Neuronal stem cell (in vitro differentiated cells): Measurements from ENCODE around the gene TRIM59.

ENCODE experiments used
- DNase-seq: peaks from one replicate; pipeline ENCODE4 v3.0.0-alpha.2; 2013; ENCODE audit warnings: low spot score
- H2AFZ ChIP-seq: one replicate; pipeline ENCODE4 v1.6.1; 2013; ENCODE audit warnings: mild to moderate bottlenecking, low read length, inconsistent platforms
- H2AK5ac ChIP-seq: 2 replicates; pipeline ENCODE4 v1.6.1; 2013; ENCODE audit warnings: low read depth, mild to moderate bottlenecking, inconsistent platforms, low read length, moderate library complexity, mixed read lengths
- H2BK120ac ChIP-seq: 2 replicates; pipeline ENCODE4 v1.6.1; 2013; ENCODE audit warnings: low read depth, mild to moderate bottlenecking, inconsistent platforms, low read length, moderate library complexity, mixed read lengths
- H2BK12ac ChIP-seq: one replicate; pipeline ENCODE4 v1.6.1; 2013; ENCODE audit warnings: low read length, inconsistent platforms
- H2BK15ac ChIP-seq: 2 replicates; pipeline ENCODE4 v1.6.1; 2013; ENCODE audit warnings: mild to moderate bottlenecking, low read length, inconsistent platforms, mixed read lengths
- H2BK5ac ChIP-seq: one replicate; pipeline ENCODE4 v1.6.1; 2013; ENCODE audit warnings: inconsistent platforms, mild to moderate bottlenecking, low read length, moderate library complexity
- H3K14ac ChIP-seq: one replicate; pipeline ENCODE4 v1.6.1; 2013; ENCODE audit warnings: low read length, inconsistent platforms
- H3K18ac ChIP-seq: 2 replicates; pipeline ENCODE4 v1.6.1; 2013; ENCODE audit warnings: low read length, inconsistent platforms
- H3K23ac ChIP-seq: 2 replicates; pipeline ENCODE4 v1.6.1; 2013; ENCODE audit warnings: low read depth, mild to moderate bottlenecking, mixed read lengths, low read length, inconsistent platforms; ENCODE audit not compliant: poor library complexity
- H3K27ac ChIP-seq: replicated peaks from 3 replicates; pipeline ENCODE4 v1.5.1; 2013; ENCODE audit warnings: low read length, inconsistent platforms
- H3K27me3 ChIP-seq, 3 experiments: 2 replicates each; pipeline ENCODE4 v1.6.1; 2013; ENCODE audit warnings: low read length in 3 of 3, mild to moderate bottlenecking in 2 of 3, inconsistent platforms in 1 of 3, low read depth in 1 of 3, mixed read lengths in 1 of 3, moderate library complexity in 1 of 3; ENCODE audit not compliant: control insufficient read depth in 3 of 3, insufficient read depth in 3 of 3
- H3K36me3 ChIP-seq, 2 donors: replicated peaks in 1 of 2; 2 replicates each; pipeline ENCODE4 v1.6.1; 2013; ENCODE audit warnings: low read length in 2 of 2; ENCODE audit not compliant: control insufficient read depth in 2 of 2, insufficient read depth in 2 of 2
- H3K4ac ChIP-seq: 2 replicates; pipeline ENCODE4 v1.6.1; 2013; ENCODE audit warnings: inconsistent platforms, mild to moderate bottlenecking, low read length, moderate library complexity
- H3K4me1 ChIP-seq, 2 donors: 1 replicate in 1 of 2; 2 replicates in 1 of 2; pipeline ENCODE4 v1.6.1; 2013; ENCODE audit warnings: low read length in 2 of 2, low read depth in 1 of 2; ENCODE audit not compliant: control insufficient read depth in 2 of 2, insufficient read depth in 1 of 2
- H3K4me2 ChIP-seq: one replicate; pipeline ENCODE4 v1.6.1; 2013; ENCODE audit warnings: mild to moderate bottlenecking, low read length, inconsistent platforms; ENCODE audit not compliant: insufficient read depth, poor library complexity, severe bottlenecking
- H3K4me3 ChIP-seq, 2 donors: 2 replicates each; pipeline ENCODE4 v1.5.1; 2013; ENCODE audit warnings: low read length in 2 of 2, mild to moderate bottlenecking in 2 of 2, inconsistent platforms in 1 of 2, moderate library complexity in 1 of 2
- H3K79me1 ChIP-seq: one replicate; pipeline ENCODE4 v1.6.1; 2013; ENCODE audit warnings: low read depth, mild to moderate bottlenecking, inconsistent platforms, low read length, moderate library complexity
- H3K9ac ChIP-seq: one replicate; pipeline ENCODE4 v1.6.1; 2013; ENCODE audit warnings: mild to moderate bottlenecking, low read depth, low read length, inconsistent platforms; ENCODE audit not compliant: poor library complexity
- H3K9me3 ChIP-seq, 2 donors: replicated peaks in 1 of 2; 2 replicates each; pipeline versions ENCODE3 to v1.6.1; 2013; ENCODE audit warnings: low read length in 2 of 2, mild to moderate bottlenecking in 2 of 2, inconsistent platforms in 1 of 2, low read depth in 1 of 2, mixed read lengths in 1 of 2, moderate library complexity in 1 of 2; ENCODE audit not compliant: control insufficient read depth in 2 of 2, insufficient read depth in 1 of 2
- H4K8ac ChIP-seq: one replicate; pipeline ENCODE4 v1.6.1; 2013; ENCODE audit warnings: low read depth, mild to moderate bottlenecking, inconsistent platforms, low read length, moderate library complexity
- H4K91ac ChIP-seq: one replicate; pipeline ENCODE4 v1.6.1; 2013; ENCODE audit warnings: low read length, low read depth, mild to moderate bottlenecking, inconsistent platforms; ENCODE audit not compliant: poor library complexity
- WGBS, 2 donors: extraction: QIAGEN DNeasy Blood & Tissue Kit; methylation state at CpG; one replicate each; pipeline ENCODE4 v1.1.7; 2013; ENCODE audit warnings: missing lambda C conversion rate in 2 of 2, mixed read lengths in 1 of 2; ENCODE audit not compliant: insufficient read length in 2 of 2, insufficient replicate concordance in 1 of 2; ENCODE audit errors: extremely low coverage in 2 of 2; 5-methylcytosine and 5-hydroxymethylcytosine counted together

The TRIM59 gene

DNA sequence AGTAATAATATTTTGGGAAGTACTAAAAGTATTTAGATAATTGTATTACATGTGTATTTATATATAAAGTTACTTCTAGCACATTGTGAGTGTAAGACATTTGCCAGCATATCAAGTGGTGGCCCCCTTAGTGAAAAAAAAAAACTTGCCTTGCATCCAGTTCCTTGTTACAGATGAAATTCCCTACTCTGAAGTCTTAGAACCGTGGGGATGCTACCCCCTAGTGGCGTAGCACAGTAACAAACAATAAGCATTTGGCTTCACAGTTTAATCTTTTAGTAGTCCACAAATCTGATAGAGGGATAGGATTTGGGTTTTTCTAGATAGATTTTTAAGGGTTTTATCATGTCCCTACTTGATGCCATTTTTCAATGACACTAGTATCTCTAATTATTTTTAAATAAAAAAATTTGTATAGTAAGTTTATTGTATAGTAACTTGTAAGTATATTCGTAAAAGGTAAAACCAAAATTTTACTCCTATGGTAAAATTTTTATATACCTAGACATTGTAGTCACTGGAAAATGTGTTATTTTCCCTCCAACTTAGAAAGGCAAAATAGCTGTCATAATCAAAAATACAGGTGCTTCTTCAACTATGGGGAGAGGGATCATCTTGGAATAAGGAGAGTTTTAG lies 35.9 kb downstream of the TRIM59 start:
- H3K9ac ChIP-seq: no peak overlapping the region
- H3K27me3 ChIP-seq: no peaks in the 10 kb centered on the region
- H2AFZ ChIP-seq: no peak overlapping the region
- no peaks in the 10 kb centered on the region for H3K9me3 ChIP-seq
- H3K79me1 ChIP-seq: no peaks in the 10 kb centered on the region
- no peak overlapping the region for H2BK15ac ChIP-seq
- H3K4ac ChIP-seq: no peak overlapping the region
- H4K91ac ChIP-seq: no peak overlapping the region
- no peak overlapping the region for H2BK12ac ChIP-seq
- H2AK5ac ChIP-seq: no peak overlapping the region
- H3K4me3 ChIP-seq: no peak overlapping the region
- peak; percentile 62 for DNase-seq
- no peak overlapping the region for H3K23ac ChIP-seq
- no peak overlapping the region for H3K18ac ChIP-seq
- no peak overlapping the region for H3K27ac ChIP-seq
- no CpG with 5 or more reads among the region's 3 CpGs for whole genome bisulfite sequencing, 2 donors
- H3K36me3 ChIP-seq: peaks cover 25 to 98% of the 10 kb centered on the region in 2 donors
- H3K14ac ChIP-seq: no peak overlapping the region
- H3K4me1 ChIP-seq: no peaks in the 10 kb centered on the region
- no peak overlapping the region for H2BK5ac ChIP-seq
- H3K4me2 ChIP-seq: no peak overlapping the region
- no peak overlapping the region for H2BK120ac ChIP-seq
- H4K8ac ChIP-seq: no peak overlapping the region

DNA sequence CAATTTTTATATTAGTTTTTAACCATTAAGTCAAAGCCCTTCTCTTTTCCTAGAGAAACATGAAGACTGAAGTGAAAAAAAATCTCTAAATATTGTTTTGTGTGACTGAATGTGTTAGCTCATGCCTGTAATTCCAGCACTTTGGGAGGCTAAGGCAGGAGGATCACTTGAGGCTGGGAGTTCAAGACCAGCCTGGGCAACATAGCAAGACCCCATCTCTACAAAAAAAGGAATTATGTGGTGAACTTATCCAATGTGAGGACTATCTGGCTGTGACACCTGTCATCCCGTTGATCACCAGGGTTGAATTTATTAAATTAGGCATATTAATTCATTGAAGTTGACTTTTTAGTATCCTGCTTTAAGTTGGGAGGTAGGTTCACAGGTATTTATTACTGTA lies 37.1 kb downstream of the TRIM59 start:
- no peak overlapping the region for H2BK15ac ChIP-seq
- no peak overlapping the region for H2BK5ac ChIP-seq
- no peak overlapping the region for H3K23ac ChIP-seq
- no peak overlapping the region for H3K14ac ChIP-seq
- no peak for DNase-seq
- H4K8ac ChIP-seq: no peak overlapping the region
- H3K18ac ChIP-seq: no peak overlapping the region
- H3K4me2 ChIP-seq: no peak overlapping the region
- H2AFZ ChIP-seq: no peak overlapping the region
- H3K9me3 ChIP-seq: peaks cover 0 to 4% of the 10 kb centered on the region in 2 donors
- H3K27me3 ChIP-seq: no peaks in the 10 kb centered on the region
- H3K27ac ChIP-seq: no peak overlapping the region
- no peaks in the 10 kb centered on the region for H3K79me1 ChIP-seq
- H3K9ac ChIP-seq: no peak overlapping the region
- no peak overlapping the region for H4K91ac ChIP-seq
- no peak overlapping the region for H3K4ac ChIP-seq
- no peak overlapping the region for H3K4me3 ChIP-seq
- WGBS, 2 donors: no CpG with 5 or more reads among the region's 1 CpG
- no peak overlapping the region for H2BK120ac ChIP-seq
- no peaks in the 10 kb centered on the region for H3K4me1 ChIP-seq
- no peak overlapping the region for H2BK12ac ChIP-seq
- H3K36me3 ChIP-seq: peaks cover 20 to 98% of the 10 kb centered on the region in 2 donors
- H2AK5ac ChIP-seq: no peak overlapping the region

DNA sequence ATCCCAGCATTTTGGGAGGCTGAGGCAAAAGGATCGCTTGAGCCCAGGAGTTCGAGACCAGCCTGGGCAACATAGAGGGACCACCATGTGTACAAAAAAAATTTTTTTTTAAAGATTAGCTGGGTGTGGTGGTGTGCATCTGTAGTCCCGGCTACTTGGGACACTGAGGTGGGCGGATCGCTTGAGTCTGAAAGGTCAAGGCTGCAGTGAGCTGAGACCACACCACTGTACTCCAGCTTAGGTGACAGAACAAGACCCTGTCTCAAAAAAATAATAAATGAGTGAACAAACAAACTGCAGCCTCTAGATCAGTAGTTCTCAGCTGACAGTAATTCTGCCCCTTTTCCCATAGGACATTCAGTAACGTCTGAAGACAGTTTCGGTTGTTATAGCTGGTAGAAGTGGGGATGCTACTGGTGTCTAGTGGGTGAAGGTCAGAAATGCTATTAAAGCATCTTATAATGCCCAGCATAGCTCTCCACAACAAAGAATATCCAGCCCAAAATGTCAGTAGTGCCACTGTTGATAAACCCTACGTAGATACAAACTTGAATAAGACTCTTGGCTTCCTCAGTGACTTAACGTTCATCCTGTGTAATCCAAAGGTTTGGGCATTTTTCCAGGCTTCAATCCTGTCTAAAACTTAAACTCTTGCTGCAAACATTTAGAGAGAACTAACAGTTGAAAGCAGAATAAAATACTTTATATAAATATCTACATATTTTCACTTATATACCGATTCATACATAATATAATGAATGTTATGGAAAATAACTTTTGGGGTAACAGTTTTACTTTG lies 39.6 kb downstream of the TRIM59 start:
- Histone ChIP-seq H3K4me2 (no peak overlapping the region), H2BK120ac (no peak overlapping the region), H3K14ac (no peak overlapping the region), H3K4me3 (no peak overlapping the region), H2AFZ (no peak overlapping the region), H2BK5ac (no peak overlapping the region), H3K9ac (no peak overlapping the region), H3K79me1 (no peaks in the 10 kb centered on the region), H2BK15ac (no peak overlapping the region), H3K18ac (no peak overlapping the region), H3K4ac (no peak overlapping the region), H3K27me3 (no peaks in the 10 kb centered on the region), H3K23ac (no peak overlapping the region), H2AK5ac (no peak overlapping the region), H2BK12ac (no peak overlapping the region), H3K27ac (no peak overlapping the region), H3K9me3 (peaks cover 0 to 4% of the 10 kb centered on the region in 2 donors), H3K36me3 (peaks cover 15 to 98% of the 10 kb centered on the region in 2 donors), H4K91ac (no peak overlapping the region), H4K8ac (no peak overlapping the region), H3K4me1 (no peaks in the 10 kb centered on the region)
- DNase-seq: no peak
- WGBS, 2 donors: no CpG with 5 or more reads among the region's 10 CpGs

- Histone ChIP-seq H3K18ac (no peak overlapping the region), H2BK120ac (no peak overlapping the region), H3K27me3 (no peaks in the 10 kb centered on the region), H2AFZ (no peak overlapping the region), H3K14ac (no peak overlapping the region), H4K8ac (no peak overlapping the region), H3K4me2 (no peak overlapping the region), H4K91ac (no peak overlapping the region), H2AK5ac (no peak overlapping the region), H3K36me3 (peaks cover 1 to 82% of the 10 kb centered on the region in 2 donors), H3K4me3 (no peak overlapping the region), H2BK15ac (no peak overlapping the region), H3K9me3 (peaks cover 0 to 4% of the 10 kb centered on the region in 2 donors), H3K4ac (no peak overlapping the region), H3K79me1 (peaks cover 5% of the 10 kb centered on the region), H2BK12ac (no peak overlapping the region), H3K23ac (no peak overlapping the region), H3K27ac (no peak overlapping the region), H3K9ac (no peak overlapping the region), H2BK5ac (no peak overlapping the region), H3K4me1 (peaks cover 0 to 4% of the 10 kb centered on the region in 2 donors)
- no CpG with 5 or more reads among the region's 7 CpGs for WGBS, 2 donors
- no peak for DNase-seq
These were observed 45.7 kb downstream of the TRIM59 start for GRCh38 chr3:160403796-160404470.
